K562 (cell line): ENCODE measurements around the gene CFAP20DC. TPM values are rescaled to one million over a fixed set of nuclear protein-coding genes. Genes with fewer than 3 reads are reported as not detected.
A peak's percentile ranks its signal among the peaks of the same experiment; 100 is the strongest.

ENCODE experiments used
- CBFA2T3 ChIP-seq: fragments of 450-650 bp; IDR thresholded peaks from 2 replicates; pipeline ENCODE4 v1.6.1; 2017
- CREM ChIP-seq: IDR thresholded peaks from 2 replicates; pipeline ENCODE4 v1.6.1; 2014; ENCODE audit warnings: antibody characterized with exemption, low read depth
- DACH1 ChIP-seq: fragments of 450-650 bp; IDR thresholded peaks from 2 replicates; pipeline ENCODE4 v1.6.1; 2018; ENCODE audit not compliant: partially characterized antibody
- GATAD2A ChIP-seq: fragments of 450-650 bp; IDR thresholded peaks from 2 replicates; pipeline ENCODE4 v1.6.1; 2017
- HNRNPL ChIP-seq: fragments of 200-400 bp; formaldehyde crosslinking; IDR thresholded peaks from 2 replicates; pipeline ENCODE4 v1.6.1; 2017; ENCODE audit warnings: low read depth, mild to moderate bottlenecking, low read length
- NFATC3 ChIP-seq: fragments of 450-650 bp; IDR thresholded peaks from 2 replicates; pipeline ENCODE4 v1.6.1; 2017; ENCODE audit warnings: mild to moderate bottlenecking
- ZNF707 ChIP-seq: fragments of 250-450 bp; sonication (Bioruptor Pico); conservative IDR thresholded peaks from 2 replicates; pipeline ENCODE4 v1.8.0; 2022; ENCODE audit warnings: inconsistent platforms, mild to moderate bottlenecking, moderate library complexity
- polyA plus RNA-seq, 8 experiments: library from polyadenylated mRNA; depleted of rRNA in 4 of 8; stranded (reverse) in 5 of 8; unstranded in 3 of 8; fragments of >200 nt; fragmentation: Nextera tagmentation in 2 of 8; fragmentation: Illumina TruSeq in 1 of 8; extraction: Ambion mirVana in 2 of 8; extraction: Trizol in 1 of 8; gene quantifications; 2 replicates each; pipeline versions ENCODE4 v1.2.1 to v1.2.3, GENCODE V29; 2011 to 2014; ENCODE audit warnings: inconsistent platforms in 1 of 8, missing spikeins in 1 of 8
- total RNA-seq, 7 experiments: library from RNA; depleted of rRNA in 6 of 7; stranded (reverse); fragments of >200 nt in 6 of 7; fragmentation: Illumina TruSeq in 2 of 7; extraction: Trizol in 2 of 7; gene quantifications; 2 replicates each; pipeline versions ENCODE4 v1.2.1 to v1.2.3, GENCODE V29; 2011 to 2021; ENCODE audit warnings: low replicate concordance in 1 of 7
- TF ChIP-seq, protein P1 (sequence below): fragments of 450-650 bp; IDR thresholded peaks from 2 replicates; pipeline ENCODE4 v1.6.1; 2017; ENCODE audit warnings: antibody characterized with exemption, mild to moderate bottlenecking
- TF ChIP-seq, protein P2 (sequence below), 3 experiments: fragments of 200-800 bp in 1 of 3; sonication (Bioruptor generic) in 1 of 3; sonication (generic) in 1 of 3; formaldehyde crosslinking in 1 of 3; IDR thresholded peaks; 2 replicates each; pipeline versions ENCODE4 v1.6.1 to v1.8.0; 2016 to 2022; ENCODE audit warnings: mild to moderate bottlenecking in 2 of 3, missing compliant biosample characterization in 2 of 3, missing genetic modification characterization in 2 of 3, missing genetic modification reagents in 1 of 3
- TF ChIP-seq, protein P3 (sequence below): fragments of 450-650 bp; conservative IDR thresholded peaks from 2 replicates; pipeline ENCODE4 v1.6.1; 2016; ENCODE audit warnings: missing genetic modification characterization, low read depth, mild to moderate bottlenecking, missing compliant biosample characterization, moderate library complexity
- TF ChIP-seq, protein P4 (sequence below), 2 experiments: fragments of 450-650 bp in 1 of 2; sonication (generic) in 1 of 2; formaldehyde crosslinking in 1 of 2; IDR thresholded peaks; 2 replicates each; pipeline versions ENCODE4 v1.7.1 to v1.9.0; 2016 to 2022; ENCODE audit warnings: inconsistent platforms in 1 of 2, mild to moderate bottlenecking in 1 of 2, missing genetic modification reagents in 1 of 2

Gene CFAP20DC
- total and polyA plus RNA-seq, 9 of the 15 experiments (the other 6 are each of a cell fraction or from before 2014, with no cell fraction given) = 1.6 to 5.9 (median 4.6) TPM

DNA sequence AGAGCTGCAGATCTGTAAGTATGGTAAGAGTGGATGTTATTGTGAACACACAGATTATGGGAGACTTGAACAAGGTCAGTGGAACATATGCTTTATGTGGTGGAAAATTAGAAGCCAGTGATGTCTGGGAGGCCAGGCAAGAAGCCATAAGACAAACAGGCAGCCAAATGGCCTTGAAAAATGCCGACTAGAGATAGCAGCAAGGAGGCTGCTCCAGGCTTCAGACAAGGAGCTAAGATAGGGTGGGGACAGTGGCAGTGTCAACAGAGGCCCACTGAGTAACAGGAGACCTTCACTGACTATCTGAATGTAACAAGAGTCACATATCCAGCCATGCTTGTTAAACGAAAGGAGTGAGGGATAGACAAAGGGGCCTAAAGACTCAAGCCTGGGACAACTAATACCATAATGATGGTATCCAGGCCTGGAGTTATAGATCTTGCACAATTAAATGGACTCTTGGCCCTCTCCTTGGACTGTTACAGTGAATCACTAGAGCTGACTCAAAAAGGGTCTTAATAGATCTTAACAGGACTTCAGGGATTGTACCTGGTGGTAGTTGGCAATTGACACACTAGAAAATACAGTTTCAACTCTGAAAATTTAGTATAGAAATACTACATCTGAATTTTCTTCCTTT lies 50.6 kb downstream of the CFAP20DC start (continued):
- TF ChIP-seq, protein P1, sequence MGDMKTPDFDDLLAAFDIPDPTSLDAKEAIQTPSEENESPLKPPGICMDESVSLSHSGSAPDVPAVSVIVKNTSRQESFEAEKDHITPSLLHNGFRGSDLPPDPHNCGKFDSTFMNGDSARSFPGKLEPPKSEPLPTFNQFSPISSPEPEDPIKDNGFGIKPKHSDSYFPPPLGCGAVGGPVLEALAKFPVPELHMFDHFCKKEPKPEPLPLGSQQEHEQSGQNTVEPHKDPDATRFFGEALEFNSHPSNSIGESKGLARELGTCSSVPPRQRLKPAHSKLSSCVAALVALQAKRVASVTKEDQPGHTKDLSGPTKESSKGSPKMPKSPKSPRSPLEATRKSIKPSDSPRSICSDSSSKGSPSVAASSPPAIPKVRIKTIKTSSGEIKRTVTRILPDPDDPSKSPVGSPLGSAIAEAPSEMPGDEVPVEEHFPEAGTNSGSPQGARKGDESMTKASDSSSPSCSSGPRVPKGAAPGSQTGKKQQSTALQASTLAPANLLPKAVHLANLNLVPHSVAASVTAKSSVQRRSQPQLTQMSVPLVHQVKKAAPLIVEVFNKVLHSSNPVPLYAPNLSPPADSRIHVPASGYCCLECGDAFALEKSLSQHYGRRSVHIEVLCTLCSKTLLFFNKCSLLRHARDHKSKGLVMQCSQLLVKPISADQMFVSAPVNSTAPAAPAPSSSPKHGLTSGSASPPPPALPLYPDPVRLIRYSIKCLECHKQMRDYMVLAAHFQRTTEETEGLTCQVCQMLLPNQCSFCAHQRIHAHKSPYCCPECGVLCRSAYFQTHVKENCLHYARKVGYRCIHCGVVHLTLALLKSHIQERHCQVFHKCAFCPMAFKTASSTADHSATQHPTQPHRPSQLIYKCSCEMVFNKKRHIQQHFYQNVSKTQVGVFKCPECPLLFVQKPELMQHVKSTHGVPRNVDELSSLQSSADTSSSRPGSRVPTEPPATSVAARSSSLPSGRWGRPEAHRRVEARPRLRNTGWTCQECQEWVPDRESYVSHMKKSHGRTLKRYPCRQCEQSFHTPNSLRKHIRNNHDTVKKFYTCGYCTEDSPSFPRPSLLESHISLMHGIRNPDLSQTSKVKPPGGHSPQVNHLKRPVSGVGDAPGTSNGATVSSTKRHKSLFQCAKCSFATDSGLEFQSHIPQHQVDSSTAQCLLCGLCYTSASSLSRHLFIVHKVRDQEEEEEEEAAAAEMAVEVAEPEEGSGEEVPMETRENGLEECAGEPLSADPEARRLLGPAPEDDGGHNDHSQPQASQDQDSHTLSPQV = peak; percentile 12
- TF ChIP-seq, protein P2, sequence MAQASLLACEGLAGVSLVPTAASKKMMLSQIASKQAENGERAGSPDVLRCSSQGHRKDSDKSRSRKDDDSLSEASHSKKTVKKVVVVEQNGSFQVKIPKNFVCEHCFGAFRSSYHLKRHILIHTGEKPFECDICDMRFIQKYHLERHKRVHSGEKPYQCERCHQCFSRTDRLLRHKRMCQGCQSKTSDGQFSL (CRISPR knock-in tag; IDR thresholded peaks at IDR 0.05) = no peak
- TF ChIP-seq, protein P2 (tag; IDR thresholded peaks at IDR 0.05) = 0 out of 4 replicates have a peak, but pooled peaks of 1 of the 2 experiments have one; percentile 19
- TF ChIP-seq, protein P3, sequence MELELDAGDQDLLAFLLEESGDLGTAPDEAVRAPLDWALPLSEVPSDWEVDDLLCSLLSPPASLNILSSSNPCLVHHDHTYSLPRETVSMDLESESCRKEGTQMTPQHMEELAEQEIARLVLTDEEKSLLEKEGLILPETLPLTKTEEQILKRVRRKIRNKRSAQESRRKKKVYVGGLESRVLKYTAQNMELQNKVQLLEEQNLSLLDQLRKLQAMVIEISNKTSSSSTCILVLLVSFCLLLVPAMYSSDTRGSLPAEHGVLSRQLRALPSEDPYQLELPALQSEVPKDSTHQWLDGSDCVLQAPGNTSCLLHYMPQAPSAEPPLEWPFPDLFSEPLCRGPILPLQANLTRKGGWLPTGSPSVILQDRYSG (tag) = peak; percentile 40; the same call in 1 of the 2 replicates
- TF ChIP-seq HNRNPL (no peak), ZNF707 (CRISPR knock-in tag) (no peak), NFATC3 (no peak), DACH1 (no peak), CREM (no peak), GATAD2A (no peak), CBFA2T3 (peak; percentile 16; the same call in 1 of the 2 replicates)
- TF ChIP-seq, protein P4, sequence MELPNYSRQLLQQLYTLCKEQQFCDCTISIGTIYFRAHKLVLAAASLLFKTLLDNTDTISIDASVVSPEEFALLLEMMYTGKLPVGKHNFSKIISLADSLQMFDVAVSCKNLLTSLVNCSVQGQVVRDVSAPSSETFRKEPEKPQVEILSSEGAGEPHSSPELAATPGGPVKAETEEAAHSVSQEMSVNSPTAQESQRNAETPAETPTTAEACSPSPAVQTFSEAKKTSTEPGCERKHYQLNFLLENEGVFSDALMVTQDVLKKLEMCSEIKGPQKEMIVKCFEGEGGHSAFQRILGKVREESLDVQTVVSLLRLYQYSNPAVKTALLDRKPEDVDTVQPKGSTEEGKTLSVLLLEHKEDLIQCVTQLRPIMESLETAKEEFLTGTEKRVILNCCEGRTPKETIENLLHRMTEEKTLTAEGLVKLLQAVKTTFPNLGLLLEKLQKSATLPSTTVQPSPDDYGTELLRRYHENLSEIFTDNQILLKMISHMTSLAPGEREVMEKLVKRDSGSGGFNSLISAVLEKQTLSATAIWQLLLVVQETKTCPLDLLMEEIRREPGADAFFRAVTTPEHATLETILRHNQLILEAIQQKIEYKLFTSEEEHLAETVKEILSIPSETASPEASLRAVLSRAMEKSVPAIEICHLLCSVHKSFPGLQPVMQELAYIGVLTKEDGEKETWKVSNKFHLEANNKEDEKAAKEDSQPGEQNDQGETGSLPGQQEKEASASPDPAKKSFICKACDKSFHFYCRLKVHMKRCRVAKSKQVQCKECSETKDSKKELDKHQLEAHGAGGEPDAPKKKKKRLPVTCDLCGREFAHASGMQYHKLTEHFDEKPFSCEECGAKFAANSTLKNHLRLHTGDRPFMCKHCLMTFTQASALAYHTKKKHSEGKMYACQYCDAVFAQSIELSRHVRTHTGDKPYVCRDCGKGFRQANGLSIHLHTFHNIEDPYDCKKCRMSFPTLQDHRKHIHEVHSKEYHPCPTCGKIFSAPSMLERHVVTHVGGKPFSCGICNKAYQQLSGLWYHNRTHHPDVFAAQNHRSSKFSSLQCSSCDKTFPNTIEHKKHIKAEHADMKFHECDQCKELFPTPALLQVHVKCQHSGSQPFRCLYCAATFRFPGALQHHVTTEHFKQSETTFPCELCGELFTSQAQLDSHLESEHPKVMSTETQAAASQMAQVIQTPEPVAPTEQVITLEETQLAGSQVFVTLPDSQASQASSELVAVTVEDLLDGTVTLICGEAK (IDR thresholded peaks at IDR 0.05) = 0 out of 2 replicates have a peak, but pooled peaks have one; percentile 11
- TF ChIP-seq, protein P4 (CRISPR knock-in tag; IDR thresholded peaks at IDR 0.05) = no peak
